Mammary epithelial cell (primary cell): ENCODE measurements around the gene FLRT2.

ENCODE experiments used
- EZH2 ChIP-seq: IDR thresholded peaks from 2 replicates; pipeline ENCODE4 v1.6.1; 2012; ENCODE audit warnings: low read length, inconsistent platforms, borderline replicate concordance
- TF ChIP-seq, protein P1 (sequence below), 2 donors: IDR thresholded peaks in 1 of 2; conservative IDR thresholded peaks in 1 of 2; 2 replicates each; pipeline ENCODE4 v1.5.1; 2011 to 2012; ENCODE audit warnings: inconsistent platforms in 2 of 2, low read length in 2 of 2, mild to moderate bottlenecking in 2 of 2, control low read depth in 1 of 2, low read depth in 1 of 2; ENCODE audit not compliant: insufficient read depth in 1 of 2; ENCODE audit errors: extremely low read depth in 1 of 2

DNA sequence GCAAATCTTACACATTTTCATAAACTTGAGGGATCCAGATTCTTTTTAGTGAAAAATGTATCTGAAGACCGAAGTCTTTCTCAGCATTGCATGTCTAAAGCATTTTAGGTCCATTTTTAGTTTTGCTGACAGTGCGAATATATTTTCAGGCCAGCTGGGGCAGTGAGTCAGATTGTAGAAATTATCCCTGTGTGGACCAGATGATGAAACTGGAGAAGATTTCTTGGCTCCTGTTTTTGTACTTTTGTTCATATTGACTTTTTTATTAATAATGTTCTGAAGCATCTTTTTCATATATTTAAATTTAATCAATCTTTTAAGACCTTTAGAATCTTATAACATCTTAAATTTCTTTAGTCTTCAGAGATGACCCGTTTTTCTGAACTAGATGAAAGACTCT lies 173.1 kb downstream of the FLRT2 start:
- TF ChIP-seq, protein P1, sequence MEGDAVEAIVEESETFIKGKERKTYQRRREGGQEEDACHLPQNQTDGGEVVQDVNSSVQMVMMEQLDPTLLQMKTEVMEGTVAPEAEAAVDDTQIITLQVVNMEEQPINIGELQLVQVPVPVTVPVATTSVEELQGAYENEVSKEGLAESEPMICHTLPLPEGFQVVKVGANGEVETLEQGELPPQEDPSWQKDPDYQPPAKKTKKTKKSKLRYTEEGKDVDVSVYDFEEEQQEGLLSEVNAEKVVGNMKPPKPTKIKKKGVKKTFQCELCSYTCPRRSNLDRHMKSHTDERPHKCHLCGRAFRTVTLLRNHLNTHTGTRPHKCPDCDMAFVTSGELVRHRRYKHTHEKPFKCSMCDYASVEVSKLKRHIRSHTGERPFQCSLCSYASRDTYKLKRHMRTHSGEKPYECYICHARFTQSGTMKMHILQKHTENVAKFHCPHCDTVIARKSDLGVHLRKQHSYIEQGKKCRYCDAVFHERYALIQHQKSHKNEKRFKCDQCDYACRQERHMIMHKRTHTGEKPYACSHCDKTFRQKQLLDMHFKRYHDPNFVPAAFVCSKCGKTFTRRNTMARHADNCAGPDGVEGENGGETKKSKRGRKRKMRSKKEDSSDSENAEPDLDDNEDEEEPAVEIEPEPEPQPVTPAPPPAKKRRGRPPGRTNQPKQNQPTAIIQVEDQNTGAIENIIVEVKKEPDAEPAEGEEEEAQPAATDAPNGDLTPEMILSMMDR (conservative IDR thresholded peaks at IDR 0.05 in 1 of 2, IDR thresholded peaks at IDR 0.05 in 1 of 2; ENCODE audit: extremely low read depth in 1 of 2, insufficient read depth in 1 of 2, low read depth in 1 of 2, low read length in 2 of 2), result no peak
- TF ChIP-seq EZH2, result no peak
